HG03135 (cell line): Measurements from ENCODE around the gene KIF12.
"Not testable (repeated sequence)": the region's sequence is repeated elsewhere in the genome, so short reads cannot be mapped to it uniquely, and the experiment has no call there.

ENCODE experiments used
- ATAC-seq: cut with Tn5 transposase; IDR thresholded peaks from one replicate; pipeline ENCODE4 v1.9.1; 2021; ENCODE audit warnings: mild to moderate bottlenecking, moderate library complexity; ENCODE audit not compliant: unreplicated experiment

Gene KIF12

GRCh38 chr9:114098936-114099668 is at the start of gene KIF12:
Gene KIF12 (minus strand): TSS chr9:114099292. CDS start chr9:114099276, 16 bp downstream.
- ATAC-seq: no peak

GRCh38 chr9:114146735-114147134 is 47.6 kb upstream of the KIF12 start:
- ATAC-seq: no peak

- no peak for ATAC-seq
These were observed 44.1 kb upstream of the KIF12 start for GRCh38 chr9:114143234-114143633.

GRCh38 chr9:114141553-114142402 is 42.7 kb upstream of the KIF12 start:
- ATAC-seq: no peak

- no peak for ATAC-seq
These were observed 41.8 kb upstream of the KIF12 start for GRCh38 chr9:114140850-114141249.

- no peak for ATAC-seq
These were observed 41.3 kb upstream of the KIF12 start for GRCh38 chr9:114140401-114140800.

GRCh38 chr9:114139071-114139470 is 40.0 kb upstream of the KIF12 start:
- no peak for ATAC-seq

GRCh38 chr9:114138552-114138971 is 39.5 kb upstream of the KIF12 start:
- ATAC-seq: no peak

- ATAC-seq: no peak
These were observed 38.7 kb upstream of the KIF12 start for GRCh38 chr9:114137831-114138230.

GRCh38 chr9:114134827-114135396 is 35.8 kb upstream of the KIF12 start:
- ATAC-seq: no peak

- no peak for ATAC-seq
These were observed 33.4 kb upstream of the KIF12 start for GRCh38 chr9:114132550-114132918.

- no peak for ATAC-seq
These were observed 32.9 kb upstream of the KIF12 start for GRCh38 chr9:114131808-114132549.

- ATAC-seq: no peak
These were observed 31.7 kb upstream of the KIF12 start for GRCh38 chr9:114130624-114131277.

GRCh38 chr9:114130141-114130540 is 31.0 kb upstream of the KIF12 start:
- ATAC-seq: no peak

- not testable (repeated sequence) for ATAC-seq
These were observed 29.7 kb upstream of the KIF12 start for GRCh38 chr9:114128759-114129158.

GRCh38 chr9:114126247-114127060 is 27.4 kb upstream of the KIF12 start:
- ATAC-seq: no peak

GRCh38 chr9:114125476-114126013 is 26.5 kb upstream of the KIF12 start:
- no peak for ATAC-seq

GRCh38 chr9:114124666-114125475 is 25.8 kb upstream of the KIF12 start:
- ATAC-seq: no peak

- no peak for ATAC-seq
These were observed 25.0 kb upstream of the KIF12 start for GRCh38 chr9:114124138-114124537.
